Measurements from ENCODE around the gene DYRK1A.

Gene DYRK1A

DNA sequence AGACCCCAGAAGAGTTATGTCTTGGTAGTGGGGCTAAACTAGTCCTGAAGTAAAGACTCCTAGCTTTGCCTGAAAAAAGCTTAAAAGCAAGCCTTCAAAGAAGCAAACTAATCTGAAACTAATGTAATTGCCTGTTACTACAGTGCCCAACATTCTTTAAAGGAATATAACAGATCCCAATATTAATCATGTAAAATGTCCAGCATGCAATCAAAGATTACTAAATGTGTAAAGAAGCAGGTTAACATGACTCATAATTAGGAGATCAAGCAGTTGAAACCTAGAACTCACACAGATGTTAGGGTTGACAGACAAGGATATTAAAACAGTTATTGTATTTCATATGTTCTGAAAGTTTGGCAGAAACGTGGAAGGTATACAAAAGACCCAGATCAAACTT, 17.8 kb downstream of the DYRK1A start:
- DNase-seq (ENCODE audit: low read depth in 1 of 2, low spot score in 1 of 2), result no peak

DNA sequence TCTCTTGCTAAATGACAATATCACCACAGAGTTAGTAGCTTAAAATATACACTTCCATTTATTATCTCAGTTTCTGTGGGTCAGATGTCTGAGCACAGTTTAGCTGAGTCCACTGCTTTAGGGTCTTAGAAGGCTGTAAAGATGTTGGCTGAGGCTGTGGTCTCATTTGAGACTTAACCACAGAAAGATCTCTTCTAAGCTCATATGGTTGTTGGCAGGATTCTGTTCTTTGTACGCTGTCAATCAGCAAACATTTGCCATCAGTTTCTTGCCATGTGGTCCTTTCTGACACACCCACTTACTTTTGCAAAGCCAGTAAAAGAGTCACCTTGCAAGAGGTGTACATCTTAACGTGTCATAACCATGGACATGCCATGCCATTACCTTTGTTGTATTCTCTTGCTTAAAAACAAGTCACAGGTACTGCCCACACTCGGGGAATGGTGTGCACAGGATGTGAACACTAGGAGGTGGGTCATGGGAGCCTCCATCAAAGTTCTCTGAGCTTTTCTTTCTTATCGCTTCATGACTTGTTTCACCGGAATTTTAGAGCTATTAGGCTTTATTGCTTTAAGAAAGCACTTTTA, 18.7 kb downstream of the DYRK1A start:
- no peak for DNase-seq (ENCODE audit: low read depth in 1 of 2, low spot score in 1 of 2)

DNA sequence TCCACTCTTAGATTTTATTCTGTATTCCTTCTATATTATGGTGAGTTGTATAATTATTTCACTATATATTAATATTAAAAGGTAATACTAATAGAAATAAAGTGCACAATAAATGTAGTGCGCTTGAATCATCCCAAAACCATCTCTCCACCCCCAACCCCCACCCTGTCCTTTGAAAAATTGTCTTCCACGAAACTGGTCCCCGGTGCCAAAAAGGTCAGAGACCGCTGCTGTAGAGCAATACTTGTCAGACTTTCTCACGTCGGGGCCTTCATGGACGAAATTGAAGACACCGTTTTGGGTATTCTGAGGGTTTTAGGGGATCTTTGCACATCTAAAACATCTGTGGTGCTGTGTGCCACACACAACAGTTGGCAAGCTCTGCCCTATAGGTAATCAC, 19.6 kb downstream of the DYRK1A start:
- DNase-seq (ENCODE audit: low read depth in 1 of 2, low spot score in 1 of 2), result no peak

GRCh38 chr21:37389456-37389855, 22.9 kb downstream of the DYRK1A start:
- DNase-seq (ENCODE audit: low read depth in 1 of 2, low spot score in 1 of 2), result no peak

GRCh38 chr21:37391666-37392065, 25.1 kb downstream of the DYRK1A start:
- DNase-seq (ENCODE audit: low read depth in 1 of 2, low spot score in 1 of 2), result no peak

DNA sequence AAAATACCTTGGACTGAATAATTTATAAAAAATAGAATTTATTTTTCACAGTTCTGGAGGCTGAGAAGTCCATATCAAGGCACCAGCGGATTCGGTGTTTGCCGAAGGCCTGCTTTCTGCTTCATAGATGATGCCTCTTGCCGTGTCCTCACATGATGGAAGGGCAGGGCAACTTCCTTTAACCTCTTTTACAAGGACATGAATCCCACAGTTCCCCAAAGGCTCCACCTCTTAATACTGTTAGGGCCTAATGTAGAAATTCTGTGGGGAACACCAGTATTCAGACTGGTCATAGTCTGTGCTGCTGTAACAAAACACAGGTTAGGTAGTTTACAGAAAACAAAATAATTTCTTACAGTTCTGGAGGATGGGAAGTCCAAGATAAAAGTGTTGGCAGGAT, 25.9 kb downstream of the DYRK1A start:
- no peak for DNase-seq (ENCODE audit: low read depth in 1 of 2, low spot score in 1 of 2)

DNA sequence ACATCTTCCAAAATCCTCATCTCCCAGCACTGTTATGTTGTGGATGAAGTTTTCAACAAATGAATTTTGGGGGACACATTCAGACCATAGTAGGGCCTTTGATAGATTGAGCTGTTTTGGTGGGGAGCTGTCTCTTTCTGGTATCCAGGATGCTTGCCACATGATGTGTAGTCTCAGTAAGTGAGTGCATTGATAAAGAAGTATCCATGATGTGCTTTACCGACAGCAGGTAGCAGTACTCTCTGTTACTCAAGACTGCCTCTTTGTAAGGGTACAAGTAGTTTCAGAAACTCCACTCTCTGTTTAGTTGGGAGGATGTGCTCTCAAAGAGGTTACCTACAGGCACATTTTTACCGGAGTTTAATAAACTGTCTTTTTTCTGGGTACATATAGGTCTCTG, 26.5 kb downstream of the DYRK1A start:
- no peak for DNase-seq (ENCODE audit: low read depth in 1 of 2, low spot score in 1 of 2)

DNA sequence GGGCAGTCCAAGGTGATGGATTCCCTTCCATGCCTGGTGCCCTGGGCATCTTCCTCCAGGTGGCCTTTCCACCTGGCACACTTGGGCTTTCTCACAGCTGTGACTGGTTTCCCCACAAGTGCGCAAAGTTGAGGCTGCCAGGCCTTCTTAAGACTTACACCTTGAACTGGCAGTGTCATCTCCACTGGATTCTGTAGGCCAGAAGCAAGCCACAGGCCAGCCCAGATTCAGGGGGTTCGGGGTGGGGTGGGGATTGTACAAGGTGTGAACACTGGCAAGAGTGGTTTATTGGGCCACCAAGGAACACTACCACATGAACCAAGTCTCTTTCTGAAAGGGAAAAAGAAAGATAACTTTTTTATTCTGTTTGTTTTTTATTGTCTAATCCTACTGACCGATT, 27.2 kb downstream of the DYRK1A start:
- DNase-seq (ENCODE audit: low read depth in 1 of 2, low spot score in 1 of 2), result no peak

GRCh38 chr21:37395961-37396360, 29.4 kb downstream of the DYRK1A start:
- DNase-seq (ENCODE audit: low read depth in 1 of 2, low spot score in 1 of 2), result no peak

DNA sequence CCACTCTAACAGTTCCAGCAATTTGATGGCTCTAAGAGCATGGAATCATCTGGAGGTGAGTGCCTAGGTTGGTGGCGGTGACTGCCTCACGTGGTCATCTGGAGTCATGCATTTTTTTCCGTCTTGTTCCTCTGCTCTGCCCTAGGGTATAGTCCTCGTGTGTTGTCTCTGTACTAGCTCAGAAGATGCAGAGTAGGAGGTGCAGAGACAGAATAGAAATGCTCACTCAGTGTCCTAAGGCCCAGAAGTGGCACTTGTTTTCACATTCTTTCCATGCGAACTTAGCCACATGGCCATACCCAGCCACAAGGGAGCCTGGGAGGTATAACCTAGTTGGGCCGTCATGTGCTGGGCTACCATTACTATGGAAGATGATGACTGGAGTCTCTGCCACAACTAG, 30.3 kb downstream of the DYRK1A start:
- no peak for DNase-seq (ENCODE audit: low read depth in 1 of 2, low spot score in 1 of 2)

- DNase-seq (ENCODE audit: low read depth in 1 of 2, low spot score in 1 of 2), result no peak
These were observed 32.1 kb downstream of the DYRK1A start for GRCh38 chr21:37398697-37399096.

DNA sequence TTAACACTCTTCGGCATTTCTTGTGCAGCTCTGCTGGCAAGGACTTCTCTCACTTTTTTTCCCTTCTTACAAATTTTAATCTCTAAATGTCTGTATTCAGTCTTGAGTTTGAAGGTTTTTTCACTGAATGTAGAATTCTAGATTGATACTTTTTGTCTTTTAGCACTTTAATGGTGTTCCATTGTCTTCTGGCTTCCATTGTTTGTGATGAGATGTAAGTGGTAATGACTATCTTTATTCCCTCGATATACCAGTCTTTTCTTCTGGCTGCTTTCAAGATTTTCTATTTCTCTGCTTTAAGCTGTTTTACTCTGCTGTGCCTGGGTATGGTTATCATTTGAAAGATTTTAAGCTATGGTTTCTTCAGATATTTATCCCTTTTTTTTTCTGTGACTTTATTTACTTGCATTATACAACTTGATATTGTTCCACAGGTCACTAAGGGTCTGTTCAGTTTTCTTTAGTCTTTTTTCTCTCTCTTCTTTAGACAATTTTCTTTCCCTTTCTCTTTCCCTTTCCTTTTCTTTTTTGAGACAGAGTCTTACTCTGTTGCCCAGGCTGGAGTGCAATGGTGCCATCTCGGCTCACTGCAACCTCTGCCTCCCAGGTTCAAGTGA, 35.8 kb downstream of the DYRK1A start:
- DNase-seq (ENCODE audit: low read depth in 1 of 2, low spot score in 1 of 2), result no peak

DNA sequence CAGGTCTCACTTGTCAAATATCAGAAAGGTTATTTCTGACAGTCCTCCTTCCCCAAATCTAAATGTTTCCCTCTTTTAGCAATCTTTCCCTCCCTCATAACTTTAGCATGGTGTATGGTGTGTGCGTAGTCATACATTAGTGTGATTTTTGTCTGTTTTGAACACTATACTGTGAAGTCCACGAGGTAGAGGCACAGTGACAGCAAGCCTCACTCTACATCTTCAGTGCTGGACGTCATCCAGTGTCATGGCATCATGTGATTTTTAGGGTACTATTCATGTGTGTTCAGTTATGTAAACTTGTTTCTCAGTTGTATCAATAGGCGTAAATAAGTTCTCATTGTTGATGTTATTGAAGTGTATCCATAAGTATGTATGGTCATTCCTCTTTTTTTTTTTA, 39.1 kb downstream of the DYRK1A start:
- DNase-seq (ENCODE audit: low read depth in 1 of 2, low spot score in 1 of 2), result no peak

DNA sequence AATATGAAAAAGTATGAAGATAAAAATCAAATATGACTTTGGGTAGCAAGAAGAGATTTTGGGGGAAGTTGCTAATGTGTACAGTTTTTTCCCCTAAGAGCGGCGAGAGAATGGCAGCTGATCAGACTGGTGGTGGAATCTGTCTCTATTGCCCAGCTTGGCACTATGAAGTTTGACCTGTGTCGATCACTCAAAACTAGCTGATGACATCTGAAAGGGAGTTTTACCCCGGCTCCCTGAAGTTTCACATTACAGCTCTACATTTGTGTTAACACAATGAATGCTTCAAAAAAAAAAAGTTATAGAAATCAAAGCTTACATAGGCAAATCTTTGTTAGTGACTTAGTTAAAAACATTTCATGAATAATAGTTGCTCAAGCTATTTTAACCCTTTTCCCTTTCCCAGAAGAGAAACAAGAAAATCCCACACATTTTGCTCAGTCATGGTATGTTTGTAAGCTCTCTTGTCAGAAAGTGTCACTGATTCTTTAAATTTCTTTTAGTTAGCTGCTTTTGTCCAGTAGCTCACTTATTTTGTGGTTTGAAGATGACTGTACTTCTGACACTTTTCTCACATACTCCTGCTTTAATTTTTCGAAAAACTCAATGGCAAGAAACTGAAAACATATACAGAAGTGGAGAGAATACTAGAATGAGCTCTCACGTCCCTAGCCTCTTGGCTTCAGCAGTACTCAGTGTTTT, 41.3 kb downstream of the DYRK1A start:
- no peak for DNase-seq (ENCODE audit: low read depth in 1 of 2, low spot score in 1 of 2)

- DNase-seq (ENCODE audit: low read depth in 1 of 2, low spot score in 1 of 2), result no peak
These were observed 42.1 kb downstream of the DYRK1A start for GRCh38 chr21:37408464-37409193.

- DNase-seq (ENCODE audit: low read depth in 1 of 2, low spot score in 1 of 2), result no peak
These were observed 44.1 kb downstream of the DYRK1A start for GRCh38 chr21:37410639-37411038.

GRCh38 chr21:37412603-37413360, 46.2 kb downstream of the DYRK1A start:
- no peak for DNase-seq (ENCODE audit: low read depth in 1 of 2, low spot score in 1 of 2)

DNA sequence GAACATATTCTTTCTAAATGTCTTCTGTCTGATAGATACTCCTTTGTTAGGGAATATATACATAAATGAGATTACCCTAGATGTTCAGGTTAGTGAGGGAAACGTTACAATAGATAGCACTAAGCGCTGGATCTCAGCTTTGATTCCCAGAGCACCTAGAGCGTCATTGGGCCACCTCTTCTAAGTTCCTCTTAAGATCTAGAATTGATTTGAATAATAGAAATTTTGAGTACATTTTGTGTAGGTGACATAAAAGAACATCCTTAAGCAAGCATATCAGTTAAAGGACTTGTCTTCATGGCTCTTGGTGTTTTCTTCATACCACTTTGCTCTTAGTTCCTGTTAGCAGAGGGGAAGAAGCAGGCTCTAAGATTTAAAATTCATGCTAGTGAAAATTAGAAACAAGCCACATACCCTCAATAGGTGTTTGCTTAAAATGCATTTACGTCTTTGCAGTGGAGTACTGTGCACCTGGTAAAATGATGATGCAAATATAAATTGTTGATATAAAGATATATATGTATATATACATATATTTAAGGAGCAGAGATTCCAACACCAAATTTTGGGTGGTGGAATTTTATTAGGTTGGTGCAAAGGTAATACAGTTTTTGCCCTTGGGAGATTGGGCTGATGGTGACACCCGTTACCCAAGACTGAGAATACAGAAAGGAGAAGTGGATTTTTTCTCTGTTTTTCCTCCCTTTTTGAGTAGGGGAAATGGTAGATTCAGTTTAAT, 47.1 kb downstream of the DYRK1A start:
- DNase-seq (ENCODE audit: low read depth in 1 of 2, low spot score in 1 of 2), result no peak

DNA sequence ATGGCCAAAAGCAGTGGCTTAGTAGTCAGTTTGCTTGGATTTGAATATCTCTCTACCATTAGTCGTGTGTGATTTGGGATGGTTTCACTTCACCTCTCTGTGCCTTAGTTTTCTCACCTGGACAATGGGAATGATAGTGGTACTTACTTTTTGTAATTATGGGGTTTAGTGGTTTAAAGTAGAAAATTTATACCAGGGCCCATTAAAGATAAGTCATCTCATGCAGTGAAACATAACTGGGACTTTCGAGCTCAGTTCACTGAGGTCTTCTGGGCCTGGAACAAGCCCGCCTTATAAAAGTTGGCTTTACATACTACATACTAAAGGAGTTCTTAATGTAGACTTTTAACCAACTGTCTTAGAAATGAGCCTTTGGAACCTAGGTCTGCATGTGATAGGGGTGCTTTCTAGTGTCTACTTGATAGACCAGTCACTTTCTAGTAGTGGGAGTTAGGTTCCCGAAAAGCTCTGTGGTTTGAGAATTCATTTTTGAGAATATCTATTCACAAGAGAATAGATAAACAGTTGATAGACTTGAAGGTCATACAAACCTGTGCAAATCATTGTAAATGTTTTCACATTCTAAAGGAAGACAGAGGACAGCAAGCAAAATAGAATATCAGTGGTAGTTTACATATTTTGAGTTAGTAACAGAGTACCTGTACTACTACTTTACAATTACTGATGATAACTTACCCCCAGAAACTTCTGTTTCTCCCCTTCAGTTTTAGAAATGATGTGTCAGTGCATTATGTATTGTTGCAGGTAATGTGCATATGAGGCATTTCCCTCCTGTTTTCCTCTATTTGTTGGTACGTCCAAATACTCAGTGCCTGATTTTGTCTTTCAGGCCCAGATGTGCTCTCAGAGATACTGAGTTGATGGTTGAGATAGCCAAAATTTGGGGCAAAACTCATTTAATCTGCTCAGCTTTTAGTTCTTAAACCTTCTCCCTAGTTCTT, 48.0 kb downstream of the DYRK1A start:
- DNase-seq (ENCODE audit: low read depth in 1 of 2, low spot score in 1 of 2), result no peak

GRCh38 chr21:37415939-37416338, 49.4 kb downstream of the DYRK1A start:
- DNase-seq (ENCODE audit: low read depth in 1 of 2, low spot score in 1 of 2), result no peak

Data from activated T-helper 1 cell treated with anti-CD3 and anti-CD28 coated beads, Interleukin-2, amount 50 U/mL, for 16 hours (primary cell).